Parathyroid adenoma (tissue), 2 donors: Measurements from ENCODE around the gene USP10.

ENCODE experiments used
- H2AFZ ChIP-seq: fragments of 300-600 bp; sonication (generic); one replicate; pipeline ENCODE4 v1.7.0; 2017; ENCODE audit warnings: antibody characterized with exemption, mild to moderate bottlenecking
- H3K27ac ChIP-seq: fragments of 300-600 bp; sonication (generic); one replicate; pipeline ENCODE4 v1.7.0; 2017
- H3K27me3 ChIP-seq: fragments of 300-600 bp; sonication (generic); one replicate; pipeline ENCODE4 v1.7.0; 2017; ENCODE audit warnings: low read length; ENCODE audit not compliant: control insufficient read depth, insufficient read depth
- H3K36me3 ChIP-seq: fragments of 300-600 bp; sonication (generic); one replicate; pipeline ENCODE4 v1.7.0; 2017; ENCODE audit warnings: low read length; ENCODE audit not compliant: control insufficient read depth, insufficient read depth
- H3K4me1 ChIP-seq: fragments of 300-600 bp; sonication (generic); one replicate; pipeline ENCODE4 v1.7.0; 2017; ENCODE audit warnings: control low read depth
- H3K4me2 ChIP-seq: fragments of 300-600 bp; sonication (generic); one replicate; pipeline ENCODE4 v1.7.0; 2017; ENCODE audit warnings: low read length
- H3K4me3 ChIP-seq: fragments of 300-600 bp; sonication (generic); one replicate; pipeline ENCODE4 v1.7.0; 2017; ENCODE audit warnings: low read depth, low read length
- H3K79me2 ChIP-seq: fragments of 300-600 bp; sonication (generic); one replicate; pipeline ENCODE4 v1.7.0; 2017; ENCODE audit warnings: control low read depth
- H3K9ac ChIP-seq: fragments of 300-600 bp; sonication (generic); one replicate; pipeline ENCODE4 v1.7.0; 2017; ENCODE audit warnings: mild to moderate bottlenecking
- H3K9me3 ChIP-seq: fragments of 300-600 bp; sonication (generic); one replicate; pipeline ENCODE4 v1.7.0; 2017; ENCODE audit warnings: low read length; ENCODE audit not compliant: control insufficient read depth
- TF ChIP-seq, protein P1 (sequence below): fragments of 300-600 bp; sonication (generic); IDR thresholded peaks from one replicate; pipeline ENCODE4 v1.7.0; 2017; ENCODE audit warnings: antibody characterized with exemption, mild to moderate bottlenecking
- donor health status: primary hyperparathyroidism.

Gene USP10

GRCh38 chr16:84683691-84684591, 15.9 kb upstream of the USP10 start:
- Histone ChIP-seq H3K4me1 (no peaks in the 10 kb centered on the region), H3K36me3 (no peaks in the 10 kb centered on the region), H3K9me3 (no peaks in the 10 kb centered on the region), H3K4me2 (no peak overlapping the region), H3K27ac (no peak overlapping the region), H2AFZ (no peak overlapping the region), H3K79me2 (no peaks in the 10 kb centered on the region), H3K9ac (no peak overlapping the region), H3K27me3 (no peaks in the 10 kb centered on the region), H3K4me3 (no peak overlapping the region)
- TF ChIP-seq, protein P1, sequence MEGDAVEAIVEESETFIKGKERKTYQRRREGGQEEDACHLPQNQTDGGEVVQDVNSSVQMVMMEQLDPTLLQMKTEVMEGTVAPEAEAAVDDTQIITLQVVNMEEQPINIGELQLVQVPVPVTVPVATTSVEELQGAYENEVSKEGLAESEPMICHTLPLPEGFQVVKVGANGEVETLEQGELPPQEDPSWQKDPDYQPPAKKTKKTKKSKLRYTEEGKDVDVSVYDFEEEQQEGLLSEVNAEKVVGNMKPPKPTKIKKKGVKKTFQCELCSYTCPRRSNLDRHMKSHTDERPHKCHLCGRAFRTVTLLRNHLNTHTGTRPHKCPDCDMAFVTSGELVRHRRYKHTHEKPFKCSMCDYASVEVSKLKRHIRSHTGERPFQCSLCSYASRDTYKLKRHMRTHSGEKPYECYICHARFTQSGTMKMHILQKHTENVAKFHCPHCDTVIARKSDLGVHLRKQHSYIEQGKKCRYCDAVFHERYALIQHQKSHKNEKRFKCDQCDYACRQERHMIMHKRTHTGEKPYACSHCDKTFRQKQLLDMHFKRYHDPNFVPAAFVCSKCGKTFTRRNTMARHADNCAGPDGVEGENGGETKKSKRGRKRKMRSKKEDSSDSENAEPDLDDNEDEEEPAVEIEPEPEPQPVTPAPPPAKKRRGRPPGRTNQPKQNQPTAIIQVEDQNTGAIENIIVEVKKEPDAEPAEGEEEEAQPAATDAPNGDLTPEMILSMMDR: no peak

DNA sequence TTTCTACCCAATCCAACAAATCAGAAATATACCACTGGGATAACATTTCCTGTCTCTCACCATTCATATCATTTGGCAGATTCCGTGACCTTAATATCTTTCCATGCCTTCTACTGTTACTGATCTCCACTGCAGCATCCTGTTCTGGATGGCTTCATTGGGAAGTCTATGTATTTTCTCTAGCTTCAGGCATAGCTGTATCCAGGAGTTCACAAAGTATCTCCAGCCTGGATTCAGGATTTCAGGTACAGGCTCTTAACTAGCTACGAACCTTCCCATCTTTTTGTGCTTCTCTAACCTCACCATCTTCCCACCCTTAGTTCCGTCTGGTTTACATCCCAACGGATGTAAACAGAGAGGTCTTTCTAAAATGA, 15.2 kb upstream of the USP10 start:
- Histone ChIP-seq H3K9ac (no peak overlapping the region), H3K27me3 (no peaks in the 10 kb centered on the region), H3K4me1 (no peaks in the 10 kb centered on the region), H3K9me3 (no peaks in the 10 kb centered on the region), H3K27ac (no peak overlapping the region), H3K36me3 (no peaks in the 10 kb centered on the region), H3K79me2 (no peaks in the 10 kb centered on the region), H3K4me2 (no peak overlapping the region), H2AFZ (no peak overlapping the region), H3K4me3 (no peak overlapping the region)
- TF ChIP-seq, protein P1: no peak

DNA sequence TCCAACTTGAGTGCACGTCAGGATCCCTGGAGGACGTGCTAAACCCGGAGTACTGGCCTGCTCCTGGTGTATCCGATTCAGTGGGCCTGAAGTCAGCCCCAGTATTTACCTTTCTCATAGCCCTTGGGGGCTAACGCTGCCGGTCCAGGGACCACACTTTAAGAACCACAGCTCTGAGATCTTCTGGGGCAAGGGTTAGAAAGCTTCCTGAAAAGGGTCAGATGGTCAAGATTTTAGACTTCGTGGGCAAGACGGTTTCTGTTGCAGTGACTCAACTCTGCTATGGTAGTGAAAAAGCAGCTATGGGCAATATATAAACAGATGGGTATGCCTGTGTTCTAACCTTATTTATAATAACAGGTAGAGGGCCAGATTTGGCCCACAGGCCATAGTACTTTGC, 14.6 kb upstream of the USP10 start:
- Histone ChIP-seq H2AFZ (no peak overlapping the region), H3K27ac (no peak overlapping the region), H3K79me2 (no peaks in the 10 kb centered on the region), H3K9ac (no peak overlapping the region), H3K4me2 (no peak overlapping the region), H3K36me3 (no peaks in the 10 kb centered on the region), H3K4me3 (no peak overlapping the region), H3K4me1 (no peaks in the 10 kb centered on the region), H3K9me3 (no peaks in the 10 kb centered on the region), H3K27me3 (no peaks in the 10 kb centered on the region)
- TF ChIP-seq, protein P1: no peak

DNA sequence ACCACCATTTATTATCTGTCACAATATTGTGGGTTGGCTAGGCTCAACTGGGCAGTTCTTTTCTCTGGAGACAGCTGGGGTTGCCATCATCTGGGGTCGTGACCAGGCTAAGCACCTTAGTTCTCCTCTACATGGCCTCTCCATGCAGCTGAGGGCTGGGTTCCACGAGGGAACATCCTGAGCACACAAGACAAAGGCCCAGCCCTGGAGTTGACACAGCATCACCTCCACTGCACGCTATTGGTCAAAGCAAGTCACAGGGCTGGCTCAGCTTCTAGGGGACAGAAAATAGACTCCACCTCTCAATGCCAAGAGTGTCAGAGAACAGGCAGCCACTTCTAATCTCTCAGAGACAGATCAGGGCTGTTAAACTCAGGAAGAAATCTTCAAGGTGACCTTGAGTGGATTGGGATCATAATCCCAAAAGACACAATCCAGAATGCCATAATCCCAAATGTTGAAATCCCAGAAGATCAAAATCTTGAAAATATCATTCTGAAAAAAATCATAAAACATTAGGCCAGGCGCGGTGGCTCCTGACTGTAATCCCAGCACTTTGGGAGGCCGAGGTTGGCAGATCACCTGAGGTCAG, 13.0 kb upstream of the USP10 start:
- Histone ChIP-seq H3K4me2 (no peak overlapping the region), H3K4me3 (no peak overlapping the region), H2AFZ (no peak overlapping the region), H3K36me3 (no peaks in the 10 kb centered on the region), H3K9me3 (no peaks in the 10 kb centered on the region), H3K4me1 (peaks cover 4% of the 10 kb centered on the region), H3K27me3 (no peaks in the 10 kb centered on the region), H3K79me2 (no peaks in the 10 kb centered on the region), H3K9ac (no peak overlapping the region), H3K27ac (no peak overlapping the region)
- TF ChIP-seq, protein P1: no peak
